Upper lobe of left lung (tissue), 6 donors: Measurements from ENCODE around the gene DDR2. TPM values are rescaled to one million over a fixed set of nuclear protein-coding genes. Genes with fewer than 3 reads are reported as not detected.

Experiments used
- ATAC-seq, 2 donors: fragments of 200-7000 bp; cut with Tn5 transposase; one replicate each; pipeline ENCODE4 v1.9.1; 2022; ENCODE audit warnings: mild to moderate bottlenecking in 2 of 2, moderate library complexity in 2 of 2; ENCODE audit not compliant: low FRiP score in 2 of 2
- DNase-seq, 2 donors: peaks; one replicate each; pipeline ENCODE4 v3.0.0-alpha.2; 2019 to 2020
- H3K27ac ChIP-seq, 4 donors: fragments of 200-600 bp; sonication (generic); one replicate each; pipeline ENCODE4 v1.5.1; 2016 to 2019
- H3K27me3 ChIP-seq, 4 donors: fragments of 200-600 bp; sonication (generic); one replicate each; pipeline ENCODE4 v1.5.1; 2017 to 2019
- H3K36me3 ChIP-seq, 4 donors: fragments of 200-600 bp; sonication (generic); one replicate each; pipeline ENCODE4 v1.5.1; 2016 to 2019
- H3K4me1 ChIP-seq, 4 donors: fragments of 200-600 bp; sonication (generic); one replicate each; pipeline ENCODE4 v1.5.1; 2018 to 2019
- H3K4me3 ChIP-seq, 4 donors: fragments of 200-600 bp; sonication (generic); one replicate each; pipeline ENCODE4 v1.5.1; 2017 to 2019; ENCODE audit warnings: mild to moderate bottlenecking in 2 of 4, moderate library complexity in 1 of 4
- H3K9me3 ChIP-seq, 4 donors: fragments of 200-600 bp; sonication (generic); one replicate each; pipeline ENCODE4 v1.5.1; 2018 to 2019
- EP300 ChIP-seq, 4 donors: sonication (generic); formaldehyde crosslinking; IDR thresholded peaks; one replicate each; pipeline ENCODE4 v1.5.1; 2017; ENCODE audit warnings: antibody characterized with exemption in 4 of 4, control low read depth in 2 of 4
- POLR2A ChIP-seq, 4 donors: fragments of 450-650 bp; IDR thresholded peaks; one replicate each; pipeline ENCODE4 v1.5.1; 2016 to 2017; ENCODE audit warnings: antibody characterized with exemption in 4 of 4, mild to moderate bottlenecking in 2 of 4
- POLR2AphosphoS5 ChIP-seq, 2 donors: sonication (generic); formaldehyde crosslinking; IDR thresholded peaks; one replicate each; pipeline ENCODE4 v1.5.1; 2017; ENCODE audit warnings: antibody characterized with exemption in 2 of 2
- WGBS, 2 donors: methylation state at CpG; one replicate each; pipeline ENCODE4 v1.1.5; 2017 to 2018; 5-methylcytosine and 5-hydroxymethylcytosine counted together
- total RNA-seq, 6 donors: library from RNA; depleted of rRNA in 4 of 6; stranded (reverse); fragments of >200 nt in 4 of 6; gene quantifications; one replicate each; pipeline versions ENCODE4 v1.1.0 to v1.2.1, GENCODE V29; 2016 to 2021
- TF ChIP-seq, protein P1 (sequence below), 6 experiments: fragments of 450-650 bp in 4 of 6; fragments of 200-600 bp in 2 of 6; sonication (generic) in 2 of 6; IDR thresholded peaks; one replicate each; pipeline ENCODE4 v1.5.1; 2016 to 2019; ENCODE audit warnings: antibody characterized with exemption in 6 of 6
- donor health status: DM: no; HTN: no; CAD: no; lungs with moderate emphysema.
- donor health status: DM: no; HTN: yes; CAD: no; lungs with severe emphysema.

Gene DDR2
- total RNA-seq, 6 donors from 2014 or later, result 10.5 to 53.3 (median 23.0) TPM

DNA sequence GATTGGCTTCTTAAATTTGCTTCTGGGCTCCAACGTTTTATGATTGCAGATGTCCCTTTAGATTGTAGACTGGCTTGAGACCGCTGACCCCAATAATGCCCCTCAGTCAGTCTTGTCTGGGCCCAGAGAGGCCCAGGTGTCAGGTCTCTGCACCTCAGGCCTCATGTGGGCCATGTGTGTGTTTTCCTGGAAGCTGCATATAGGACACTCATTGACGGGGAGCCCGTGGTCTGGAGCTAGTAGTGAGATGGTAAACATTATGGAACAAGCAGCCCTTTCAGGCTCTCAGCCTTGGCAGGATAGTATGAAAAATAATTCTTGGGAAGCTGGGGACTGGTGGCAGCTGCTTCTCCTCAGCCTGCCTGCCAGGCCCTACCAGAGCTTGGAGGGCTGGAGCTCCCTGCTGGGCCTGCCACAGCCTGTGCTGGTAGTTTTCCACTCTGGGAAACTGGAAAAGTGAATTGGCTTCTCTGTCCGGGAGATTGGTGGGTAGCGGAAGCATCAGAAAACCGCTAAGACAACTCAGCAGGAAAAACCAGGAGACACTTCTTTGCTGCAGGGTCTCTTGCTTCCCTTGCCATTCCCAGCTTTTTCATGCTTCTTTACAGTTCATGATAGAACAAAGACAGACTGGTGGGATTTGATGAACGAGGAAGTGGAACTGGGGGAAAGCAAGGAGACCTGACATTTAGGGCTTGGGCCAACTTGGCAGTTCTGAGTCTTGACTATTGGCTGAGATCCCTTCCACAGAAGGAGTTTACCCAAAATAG lies 100.5 kb downstream of the DDR2 start:
- 70 to 76% methylated on average over 6 to 8 of the region's 8 CpGs for WGBS, 2 donors
- Histone ChIP-seq H3K9me3 (no peaks in the 10 kb centered on the region), H3K27me3 (no peaks in the 10 kb centered on the region), H3K27ac (peak overlapping the region; percentile 44 to 66 (median 62)), H3K4me3 (no peak overlapping the region), H3K4me1 (peaks cover 0 to 6% (median 2%) of the 10 kb centered on the region in 4 donors), H3K36me3 (no peaks in the 10 kb centered on the region)
- DNase-seq, result no peak
- TF ChIP-seq POLR2A (IDR thresholded peaks at IDR 0.05) (no peak), POLR2AphosphoS5 (IDR thresholded peaks at IDR 0.05) (peak in 1 of 2 donors; percentile 29), EP300 (IDR thresholded peaks at IDR 0.05) (no peak)
- TF ChIP-seq, protein P1, sequence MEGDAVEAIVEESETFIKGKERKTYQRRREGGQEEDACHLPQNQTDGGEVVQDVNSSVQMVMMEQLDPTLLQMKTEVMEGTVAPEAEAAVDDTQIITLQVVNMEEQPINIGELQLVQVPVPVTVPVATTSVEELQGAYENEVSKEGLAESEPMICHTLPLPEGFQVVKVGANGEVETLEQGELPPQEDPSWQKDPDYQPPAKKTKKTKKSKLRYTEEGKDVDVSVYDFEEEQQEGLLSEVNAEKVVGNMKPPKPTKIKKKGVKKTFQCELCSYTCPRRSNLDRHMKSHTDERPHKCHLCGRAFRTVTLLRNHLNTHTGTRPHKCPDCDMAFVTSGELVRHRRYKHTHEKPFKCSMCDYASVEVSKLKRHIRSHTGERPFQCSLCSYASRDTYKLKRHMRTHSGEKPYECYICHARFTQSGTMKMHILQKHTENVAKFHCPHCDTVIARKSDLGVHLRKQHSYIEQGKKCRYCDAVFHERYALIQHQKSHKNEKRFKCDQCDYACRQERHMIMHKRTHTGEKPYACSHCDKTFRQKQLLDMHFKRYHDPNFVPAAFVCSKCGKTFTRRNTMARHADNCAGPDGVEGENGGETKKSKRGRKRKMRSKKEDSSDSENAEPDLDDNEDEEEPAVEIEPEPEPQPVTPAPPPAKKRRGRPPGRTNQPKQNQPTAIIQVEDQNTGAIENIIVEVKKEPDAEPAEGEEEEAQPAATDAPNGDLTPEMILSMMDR (IDR thresholded peaks at IDR 0.05), result no peak
- ATAC-seq, result peak in 1 of 2 donors; percentile 24

DNA sequence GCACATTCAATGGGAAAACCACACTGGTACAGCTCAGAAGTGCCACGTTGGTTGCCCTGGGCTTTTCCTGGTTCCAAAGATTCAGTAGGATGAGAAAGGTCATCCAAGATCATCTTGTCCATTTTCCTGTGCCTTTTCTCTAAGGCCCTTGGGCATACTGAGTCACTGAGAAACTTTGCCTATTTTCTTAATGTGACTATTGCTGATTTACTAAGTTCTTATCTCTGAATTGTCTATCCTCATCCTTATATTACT lies 101.0 kb downstream of the DDR2 start:
- Histone ChIP-seq H3K4me1 (peaks cover 0 to 6% (median 2%) of the 10 kb centered on the region in 4 donors), H3K4me3 (no peak overlapping the region), H3K27me3 (no peaks in the 10 kb centered on the region), H3K9me3 (no peaks in the 10 kb centered on the region), H3K27ac (peak overlapping the region; percentile 44 to 66 (median 62)), H3K36me3 (no peaks in the 10 kb centered on the region)
- ATAC-seq, result no peak
- TF ChIP-seq EP300 (IDR thresholded peaks at IDR 0.05), result no peak
- TF ChIP-seq, protein P1 (IDR thresholded peaks at IDR 0.05), result no peak
- no peak for TF ChIP-seq POLR2A (IDR thresholded peaks at IDR 0.05)
- TF ChIP-seq POLR2AphosphoS5 (IDR thresholded peaks at IDR 0.05), result no peak
- no peak for DNase-seq
- 38 to 57% methylated on average over 1 of the region's 1 CpG for WGBS, 2 donors

DNA sequence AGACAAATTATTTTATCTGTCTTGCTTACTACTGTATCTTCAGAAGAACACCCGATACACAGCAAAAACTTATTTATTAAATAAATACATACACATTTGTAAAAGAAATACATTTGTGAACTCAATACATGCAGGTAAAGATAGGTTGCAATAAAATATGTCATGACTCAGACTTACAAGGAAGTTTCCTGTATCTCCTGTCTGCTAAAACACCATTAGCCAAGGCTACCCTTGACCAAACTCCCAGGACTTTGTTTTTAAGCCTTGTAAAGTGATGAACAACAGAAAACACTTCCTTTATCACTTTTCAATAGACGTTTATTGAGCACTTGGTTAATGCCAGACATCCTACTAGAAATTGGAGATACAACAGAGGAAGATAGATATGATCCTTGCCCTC lies 101.8 kb downstream of the DDR2 start:
- peak overlapping the region in 1 of 4 donors; percentile 66 for H3K27ac ChIP-seq
- peaks cover 0 to 6% (median 2%) of the 10 kb centered on the region in 4 donors for H3K4me1 ChIP-seq
- DNase-seq, result no peak
- H3K36me3 ChIP-seq, result no peaks in the 10 kb centered on the region
- H3K4me3 ChIP-seq, result no peak overlapping the region
- no peaks in the 10 kb centered on the region for H3K9me3 ChIP-seq
- ATAC-seq, result no peak
- no peaks in the 10 kb centered on the region for H3K27me3 ChIP-seq
- 73 to 81% methylated on average over 2 of the region's 2 CpGs for WGBS, 2 donors
- TF ChIP-seq EP300 (IDR thresholded peaks at IDR 0.05) (no peak), POLR2AphosphoS5 (IDR thresholded peaks at IDR 0.05) (no peak), POLR2A (IDR thresholded peaks at IDR 0.05) (no peak)
- TF ChIP-seq, protein P1 (IDR thresholded peaks at IDR 0.05), result no peak

DNA sequence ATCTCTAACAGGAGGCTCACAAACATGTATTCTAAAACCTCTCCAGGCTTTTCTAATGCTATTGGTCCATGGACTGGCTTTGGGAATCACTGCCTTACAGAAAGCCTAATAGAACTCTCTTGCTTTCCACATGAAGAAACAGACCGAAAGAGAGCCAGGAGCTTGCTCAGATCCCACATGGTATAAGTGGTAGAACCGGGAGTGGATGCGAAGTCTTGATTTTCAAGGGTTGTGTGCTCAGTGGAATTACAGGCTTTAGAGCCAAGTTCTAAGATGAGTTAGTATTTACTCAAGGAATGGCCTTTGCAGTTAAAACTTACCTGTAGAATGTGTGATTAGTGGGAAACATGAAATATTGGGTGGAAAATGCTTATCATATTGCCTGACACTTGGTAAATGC lies 103.9 kb downstream of the DDR2 start:
- Histone ChIP-seq H3K4me3 (no peak overlapping the region), H3K27ac (peak overlapping the region in 1 of 4 donors; percentile 4), H3K9me3 (no peaks in the 10 kb centered on the region), H3K4me1 (peaks cover 0 to 6% (median 2%) of the 10 kb centered on the region in 4 donors), H3K36me3 (no peaks in the 10 kb centered on the region), H3K27me3 (no peaks in the 10 kb centered on the region)
- TF ChIP-seq, protein P1 (IDR thresholded peaks at IDR 0.05), result no peak
- no peak for TF ChIP-seq POLR2AphosphoS5 (IDR thresholded peaks at IDR 0.05)
- TF ChIP-seq EP300 (IDR thresholded peaks at IDR 0.05), result no peak
- ATAC-seq, result peak in 1 of 2 donors; percentile 72
- DNase-seq, result no peak
- 76 to 79% methylated on average over 3 of the region's 3 CpGs for WGBS, 2 donors

DNA sequence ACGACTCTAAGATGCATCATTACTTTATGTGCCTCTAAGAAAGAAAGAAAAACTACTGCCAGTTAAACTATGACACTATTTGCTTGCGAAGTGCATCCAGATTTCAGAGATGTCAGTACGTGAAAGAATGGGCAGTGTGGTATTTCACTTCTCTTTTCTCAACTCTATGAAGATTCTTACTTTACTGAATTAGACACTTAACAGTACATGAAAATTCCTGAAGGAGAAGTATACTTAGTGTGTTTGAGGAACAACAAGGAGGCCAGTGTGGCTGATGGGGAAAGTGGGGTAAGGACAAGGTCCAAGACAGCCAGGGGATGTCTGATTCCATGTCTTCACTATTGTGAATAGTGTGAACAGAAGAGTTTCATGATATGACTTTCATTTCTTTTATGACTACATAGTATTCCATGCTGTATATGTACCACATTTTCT lies 104.4 kb downstream of the DDR2 start:
- peak overlapping the region in 1 of 4 donors; percentile 4 for H3K27ac ChIP-seq
- H3K9me3 ChIP-seq, result no peaks in the 10 kb centered on the region
- H3K36me3 ChIP-seq, result no peaks in the 10 kb centered on the region
- no peak overlapping the region for H3K4me3 ChIP-seq
- TF ChIP-seq POLR2AphosphoS5 (IDR thresholded peaks at IDR 0.05) (no peak), EP300 (IDR thresholded peaks at IDR 0.05) (no peak), POLR2A (IDR thresholded peaks at IDR 0.05) (no peak)
- TF ChIP-seq, protein P1 (IDR thresholded peaks at IDR 0.05), result no peak
- no peak for ATAC-seq
- 74% methylated on average over 3 of the region's 3 CpGs for WGBS, 2 donors
- H3K4me1 ChIP-seq, result peaks cover 0 to 6% (median 2%) of the 10 kb centered on the region in 4 donors
- DNase-seq, result no peak
- no peaks in the 10 kb centered on the region for H3K27me3 ChIP-seq
